Stimulated activated CD4-positive, alpha-beta T cell treated with anti-CD3 and anti-CD28 coated beads, TNF-alpha, amount 100 ng/mL, for 24 hours (primary cell): ENCODE measurements around the gene UBR3.

ENCODE experiments used
- DNase-seq, 3 experiments: peaks; one replicate each; pipeline ENCODE4 v3.0.0-alpha.2; 2020; ENCODE audit warnings: low read depth in 3 of 3

The UBR3 gene

GRCh38 chr2:170039401-170040172 is 212.3 kb downstream of the UBR3 start:
- DNase-seq: no peak

GRCh38 chr2:170044751-170045478 is 217.7 kb downstream of the UBR3 start:
- DNase-seq: no peak

GRCh38 chr2:170047331-170048065 is 220.2 kb downstream of the UBR3 start:
- no peak for DNase-seq

- DNase-seq: no peak
Observed at GRCh38 chr2:170052151-170052550, 224.9 kb downstream of the UBR3 start.

GRCh38 chr2:170054997-170055396 is 227.7 kb downstream of the UBR3 start:
- no peak for DNase-seq

GRCh38 chr2:170056900-170057299 is 229.6 kb downstream of the UBR3 start:
- no peak for DNase-seq

GRCh38 chr2:170063456-170064235 is 236.4 kb downstream of the UBR3 start:
- DNase-seq: no peak

GRCh38 chr2:170070778-170071177 is 243.5 kb downstream of the UBR3 start:
- DNase-seq: no peak

- DNase-seq: no peak
Observed at GRCh38 chr2:170073288-170073687, 246.0 kb downstream of the UBR3 start.

GRCh38 chr2:170076189-170076588 is 248.9 kb downstream of the UBR3 start:
- DNase-seq: no peak

GRCh38 chr2:170077830-170078569 is 250.7 kb downstream of the UBR3 start:
- no peak for DNase-seq

- DNase-seq: no peak
Observed at GRCh38 chr2:170084820-170085491, 257.7 kb downstream of the UBR3 start.

- DNase-seq: no peak
Observed at GRCh38 chr2:170086117-170086688, 258.9 kb downstream of the UBR3 start.

GRCh38 chr2:170086751-170087412 is 259.6 kb downstream of the UBR3 start:
- DNase-seq: no peak

GRCh38 chr2:170087413-170087793 is 260.1 kb downstream of the UBR3 start:
- no peak for DNase-seq

- no peak for DNase-seq
Observed at GRCh38 chr2:170088776-170089175, 261.5 kb downstream of the UBR3 start.

GRCh38 chr2:170090229-170090628 is 263.0 kb downstream of the UBR3 start:
- DNase-seq: no peak

- no peak for DNase-seq
Observed at GRCh38 chr2:170091436-170091835, 264.2 kb downstream of the UBR3 start.

- DNase-seq: no peak
Observed at GRCh38 chr2:170092436-170093060, 265.3 kb downstream of the UBR3 start.
